Daoy (cell line): Measurements from ENCODE around the gene POSTN. TPM values are rescaled to one million over a fixed set of nuclear protein-coding genes. Genes with fewer than 3 reads are reported as not detected.

ENCODE experiments used
- DNase-seq: peaks from one replicate; pipeline ENCODE4 v3.0.0-alpha.2; 2015; ENCODE audit warnings: low read depth
- total RNA-seq: library from RNA; depleted of rRNA; stranded (reverse); fragments of >200 nt; shearing (Covaris generic); gene quantifications from 2 replicates; pipeline ENCODE4 v1.2.3, GENCODE V29; 2014; rRNA removed

POSTN gene, protein sequence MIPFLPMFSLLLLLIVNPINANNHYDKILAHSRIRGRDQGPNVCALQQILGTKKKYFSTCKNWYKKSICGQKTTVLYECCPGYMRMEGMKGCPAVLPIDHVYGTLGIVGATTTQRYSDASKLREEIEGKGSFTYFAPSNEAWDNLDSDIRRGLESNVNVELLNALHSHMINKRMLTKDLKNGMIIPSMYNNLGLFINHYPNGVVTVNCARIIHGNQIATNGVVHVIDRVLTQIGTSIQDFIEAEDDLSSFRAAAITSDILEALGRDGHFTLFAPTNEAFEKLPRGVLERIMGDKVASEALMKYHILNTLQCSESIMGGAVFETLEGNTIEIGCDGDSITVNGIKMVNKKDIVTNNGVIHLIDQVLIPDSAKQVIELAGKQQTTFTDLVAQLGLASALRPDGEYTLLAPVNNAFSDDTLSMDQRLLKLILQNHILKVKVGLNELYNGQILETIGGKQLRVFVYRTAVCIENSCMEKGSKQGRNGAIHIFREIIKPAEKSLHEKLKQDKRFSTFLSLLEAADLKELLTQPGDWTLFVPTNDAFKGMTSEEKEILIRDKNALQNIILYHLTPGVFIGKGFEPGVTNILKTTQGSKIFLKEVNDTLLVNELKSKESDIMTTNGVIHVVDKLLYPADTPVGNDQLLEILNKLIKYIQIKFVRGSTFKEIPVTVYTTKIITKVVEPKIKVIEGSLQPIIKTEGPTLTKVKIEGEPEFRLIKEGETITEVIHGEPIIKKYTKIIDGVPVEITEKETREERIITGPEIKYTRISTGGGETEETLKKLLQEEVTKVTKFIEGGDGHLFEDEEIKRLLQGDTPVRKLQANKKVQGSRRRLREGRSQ
- 0.42 and 2.0 TPM in 2 replicates for total RNA-seq

DNA sequence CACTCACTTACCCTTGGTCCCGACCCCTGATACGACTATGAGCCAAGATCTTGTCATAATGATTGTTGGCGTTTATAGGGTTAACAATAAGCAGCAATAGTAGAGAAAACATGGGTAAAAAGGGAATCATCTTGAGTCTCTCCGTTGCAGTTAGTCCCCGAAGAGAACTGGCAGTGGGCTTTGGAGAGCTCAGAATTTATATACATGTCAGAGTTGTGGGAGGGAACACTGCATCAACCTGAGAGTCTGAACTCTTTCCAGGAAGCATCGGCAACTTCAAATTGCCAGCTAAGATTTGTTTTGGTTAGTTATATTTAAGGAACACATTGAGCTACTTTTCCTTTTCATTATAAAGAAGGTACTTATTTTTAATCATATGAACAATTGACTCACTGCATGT lies at the start of gene POSTN:
TSS of gene POSTN (minus strand) at position 172 of the 400 bp plus-strand sequence. CDS start at position 130, 42 bp downstream.
- DNase-seq, result no peak

- DNase-seq, result no peak
These were observed 48.6 kb upstream of the POSTN start for GRCh38 chr13:37647031-37647650.

- DNase-seq, result no peak
These were observed 48.0 kb upstream of the POSTN start for GRCh38 chr13:37646531-37646930.

DNA sequence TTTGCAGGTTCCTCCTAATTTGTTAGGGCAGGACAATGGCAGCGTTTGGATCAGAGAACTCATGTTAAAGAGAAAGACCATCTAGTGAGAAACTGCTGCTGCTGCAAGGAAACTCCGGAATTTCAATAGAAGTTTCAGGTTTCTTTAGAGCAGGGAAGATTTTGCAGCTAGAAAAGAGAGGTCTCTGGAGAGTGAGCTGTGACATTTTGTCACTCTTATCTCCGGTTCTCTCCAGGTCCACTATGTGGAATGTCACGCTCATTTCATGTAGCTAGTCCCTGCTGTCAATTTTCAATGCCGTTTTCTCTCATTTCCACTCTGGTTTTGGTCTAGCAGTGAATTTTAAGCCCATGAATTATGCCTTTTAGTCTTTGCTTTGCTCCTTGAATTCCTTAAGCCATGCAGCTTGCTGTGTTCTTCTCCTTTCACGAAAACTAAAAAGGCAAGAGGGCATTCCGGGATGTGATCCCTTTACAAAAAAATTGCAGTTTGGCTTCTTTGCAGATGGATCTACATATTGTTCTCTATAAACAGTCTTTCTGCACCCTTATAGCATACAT lies 46.7 kb upstream of the POSTN start:
- no peak for DNase-seq

GRCh38 chr13:37641391-37641790 lies 42.8 kb upstream of the POSTN start:
- DNase-seq, result no peak

DNA sequence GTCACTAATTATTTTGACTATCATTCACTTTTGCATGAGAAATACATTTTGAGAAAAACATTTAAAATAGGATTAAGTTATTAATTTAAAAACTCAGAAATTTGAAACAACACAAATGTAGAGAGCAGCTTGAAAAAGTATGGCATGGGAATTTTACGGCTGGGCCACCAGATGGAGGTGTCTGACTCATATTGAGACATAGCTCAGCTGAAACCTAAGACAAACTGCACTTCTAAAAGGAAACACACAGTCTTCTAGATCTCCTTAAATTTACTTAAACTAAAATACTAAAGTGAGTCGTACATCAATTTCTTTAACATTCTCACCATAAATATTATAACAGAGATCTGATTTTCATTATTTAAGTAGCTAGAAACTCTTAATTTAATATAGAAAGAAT lies 41.9 kb upstream of the POSTN start:
- no peak for DNase-seq

DNA sequence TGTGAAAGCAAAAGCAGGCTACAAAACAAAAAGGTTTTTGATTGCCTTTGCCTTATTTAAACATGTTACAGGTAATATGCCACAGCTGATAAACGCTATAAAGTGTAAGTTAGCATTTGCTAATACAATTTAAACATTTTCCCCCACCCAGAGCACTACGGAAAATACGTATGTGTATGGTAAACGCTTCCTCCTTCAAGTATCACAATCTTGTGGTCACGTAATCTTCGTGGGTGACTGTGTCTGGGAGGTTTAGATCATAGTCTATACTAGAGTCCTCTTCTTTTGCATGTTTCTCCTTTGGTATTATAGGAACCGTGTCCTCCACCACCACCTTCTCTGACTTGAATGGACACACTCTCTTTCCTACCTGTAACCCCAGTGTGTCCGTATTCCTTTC lies 38.1 kb upstream of the POSTN start:
- DNase-seq, result no peak

- no peak for DNase-seq
These were observed 33.7 kb upstream of the POSTN start for GRCh38 chr13:37632294-37632693.

GRCh38 chr13:37627428-37627827 lies 28.9 kb upstream of the POSTN start:
- no peak for DNase-seq

GRCh38 chr13:37621811-37622361 lies 23.3 kb upstream of the POSTN start:
- no peak for DNase-seq

DNA sequence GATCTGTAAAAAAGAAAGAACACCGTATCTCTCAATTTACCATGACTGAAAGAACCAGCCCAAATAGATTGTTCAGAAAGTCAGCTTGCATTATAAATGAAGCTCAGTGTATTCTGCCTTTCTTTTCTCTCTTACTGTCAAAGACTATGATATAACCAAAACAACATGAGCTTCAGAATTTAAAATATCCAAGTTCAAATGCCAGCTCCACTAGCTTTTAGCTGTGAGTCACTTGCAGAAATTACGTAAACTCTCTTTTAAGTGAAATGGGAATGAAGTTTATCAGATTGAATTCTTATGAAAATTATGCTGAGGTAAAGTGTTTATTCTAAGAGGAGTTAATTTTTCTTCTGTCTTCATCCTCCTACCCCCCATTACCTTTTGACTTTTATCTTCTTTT lies 20.0 kb upstream of the POSTN start:
- no peak for DNase-seq

DNA sequence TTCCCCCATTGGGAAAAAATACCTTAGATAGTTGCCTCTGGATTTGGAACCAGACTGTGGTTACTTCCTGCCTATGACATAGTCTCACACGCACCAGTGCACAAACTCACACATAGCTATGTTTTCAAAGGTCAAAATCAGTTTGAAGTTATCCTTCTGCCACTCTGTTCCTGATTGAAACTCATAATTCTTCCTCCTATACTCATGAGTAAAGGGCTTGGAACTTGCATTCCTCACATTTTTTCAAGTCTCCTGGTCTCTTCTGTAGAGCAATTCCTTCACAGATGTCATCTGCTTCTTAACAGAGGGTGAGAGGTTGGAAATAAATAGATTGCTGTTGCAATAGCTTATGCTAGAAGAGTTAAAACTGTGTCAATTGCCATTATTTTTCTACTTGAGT lies 18.6 kb upstream of the POSTN start:
- DNase-seq, result no peak

DNA sequence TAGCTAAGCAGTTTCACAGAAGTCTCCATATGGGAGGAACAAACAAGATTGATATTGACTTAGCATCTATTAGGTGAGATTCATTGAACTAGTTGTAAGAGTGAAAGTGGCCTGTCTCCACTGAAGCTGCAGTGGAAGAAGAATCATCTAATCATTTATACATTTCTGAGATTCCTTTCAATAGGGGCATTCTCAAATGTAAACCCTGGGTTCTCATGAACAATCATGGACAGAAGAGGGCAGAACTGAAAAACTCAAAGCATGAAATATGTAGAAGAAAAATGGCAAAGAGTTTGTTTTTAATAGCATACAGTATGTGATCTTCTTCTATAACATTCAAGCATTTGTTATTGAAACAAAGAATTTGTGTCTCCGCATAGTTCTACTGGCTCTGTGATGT lies 17.6 kb upstream of the POSTN start:
- DNase-seq, result no peak

DNA sequence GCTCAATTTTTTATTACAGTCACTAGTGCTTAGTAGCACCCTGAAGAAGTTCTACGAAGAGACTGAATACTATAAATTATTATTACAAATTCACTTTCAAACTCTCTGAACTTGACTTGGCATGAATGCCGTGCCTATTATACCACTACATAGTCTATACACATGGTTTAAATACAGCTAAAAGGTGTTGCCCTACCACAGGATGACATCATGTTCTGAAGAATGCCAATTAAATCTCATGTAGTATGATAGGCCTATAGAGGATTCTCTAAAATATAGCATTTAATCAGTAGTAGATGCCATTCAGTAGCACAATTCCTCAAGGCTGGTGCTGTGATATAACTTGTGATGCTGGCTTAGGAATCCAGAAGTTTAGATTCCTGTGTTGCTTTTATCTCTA lies 16.7 kb upstream of the POSTN start:
- DNase-seq, result no peak

GRCh38 chr13:37613638-37614037 lies 15.1 kb upstream of the POSTN start:
- DNase-seq, result no peak

GRCh38 chr13:37613236-37613635 lies 14.7 kb upstream of the POSTN start:
- no peak for DNase-seq

DNA sequence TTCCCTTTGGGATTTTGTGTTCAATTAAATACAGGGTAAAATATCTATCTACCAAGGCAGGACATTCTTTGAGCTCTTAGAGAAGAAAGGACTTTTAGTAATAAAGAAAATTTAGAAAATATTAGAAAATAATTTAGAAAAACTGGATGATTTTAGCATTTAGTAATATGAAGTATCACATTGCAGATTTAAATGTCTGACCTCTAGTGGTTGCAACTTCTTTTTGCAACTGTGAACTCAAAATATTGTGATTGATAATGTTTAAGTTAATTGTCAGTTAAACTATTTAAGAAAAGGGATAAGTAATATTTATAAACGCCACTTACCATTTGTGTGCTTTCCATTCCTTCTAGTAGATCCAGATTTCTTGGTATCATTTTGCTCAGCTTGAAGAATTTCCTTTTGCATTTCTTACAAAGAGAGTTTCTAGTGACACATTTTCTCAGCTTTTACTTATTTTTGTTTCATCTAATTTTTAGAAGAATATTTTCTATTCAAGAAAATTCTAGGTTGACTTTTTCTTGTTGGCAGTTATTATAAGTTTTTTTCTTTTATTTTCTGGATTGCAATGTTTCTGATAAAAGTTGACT lies 10.3 kb upstream of the POSTN start:
- DNase-seq, result no peak

GRCh38 chr13:37602733-37603381 lies 4.3 kb upstream of the POSTN start:
- DNase-seq, result no peak

- no peak for DNase-seq
These were observed 3.3 kb upstream of the POSTN start for GRCh38 chr13:37601648-37602440.

- DNase-seq, result no peak
These were observed 951 bp upstream of the POSTN start for GRCh38 chr13:37599519-37599918.
